ENCODE data around the gene CEP128. TPM values are rescaled to one million over a fixed set of nuclear protein-coding genes. Genes with fewer than 3 reads are reported as not detected.
A peak's percentile ranks its signal among the peaks of the same experiment; 100 is the strongest.

The CEP128 gene
- total RNA-seq, 1 experiment from 2014 or later: 12.0 TPM

- H3K36me3 Mint-ChIP-seq: no peaks in the 10 kb centered on the region
- no peak overlapping the region for H3K4me3 Mint-ChIP-seq
- H3K4me1 Mint-ChIP-seq: no peaks in the 10 kb centered on the region
- peak; percentile 51 for ATAC-seq
- no peaks in the 10 kb centered on the region for H3K27me3 Mint-ChIP-seq (ENCODE audit: low read depth)
- H3K9me3 Mint-ChIP-seq: no peaks in the 10 kb centered on the region
- no peak overlapping the region for H3K27ac Mint-ChIP-seq
- no peak for TF ChIP-seq ATF2 (CRISPR knock-in tag; IDR thresholded peaks at IDR 0.05; ENCODE audit: borderline replicate concordance, low read depth)
- TF ChIP-seq NR1H2 (CRISPR knock-in tag; IDR thresholded peaks at IDR 0.05): no peak
- no peak for TF ChIP-seq ZMAT4 (CRISPR knock-in tag; IDR thresholded peaks at IDR 0.05)
- TF ChIP-seq, protein P1, sequence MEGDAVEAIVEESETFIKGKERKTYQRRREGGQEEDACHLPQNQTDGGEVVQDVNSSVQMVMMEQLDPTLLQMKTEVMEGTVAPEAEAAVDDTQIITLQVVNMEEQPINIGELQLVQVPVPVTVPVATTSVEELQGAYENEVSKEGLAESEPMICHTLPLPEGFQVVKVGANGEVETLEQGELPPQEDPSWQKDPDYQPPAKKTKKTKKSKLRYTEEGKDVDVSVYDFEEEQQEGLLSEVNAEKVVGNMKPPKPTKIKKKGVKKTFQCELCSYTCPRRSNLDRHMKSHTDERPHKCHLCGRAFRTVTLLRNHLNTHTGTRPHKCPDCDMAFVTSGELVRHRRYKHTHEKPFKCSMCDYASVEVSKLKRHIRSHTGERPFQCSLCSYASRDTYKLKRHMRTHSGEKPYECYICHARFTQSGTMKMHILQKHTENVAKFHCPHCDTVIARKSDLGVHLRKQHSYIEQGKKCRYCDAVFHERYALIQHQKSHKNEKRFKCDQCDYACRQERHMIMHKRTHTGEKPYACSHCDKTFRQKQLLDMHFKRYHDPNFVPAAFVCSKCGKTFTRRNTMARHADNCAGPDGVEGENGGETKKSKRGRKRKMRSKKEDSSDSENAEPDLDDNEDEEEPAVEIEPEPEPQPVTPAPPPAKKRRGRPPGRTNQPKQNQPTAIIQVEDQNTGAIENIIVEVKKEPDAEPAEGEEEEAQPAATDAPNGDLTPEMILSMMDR (IDR thresholded peaks at IDR 0.05): no peak
- TF ChIP-seq MAX (CRISPR knock-in tag; IDR thresholded peaks at IDR 0.05): no peak
- no peak for TF ChIP-seq RELA (CRISPR knock-in tag; IDR thresholded peaks at IDR 0.05; ENCODE audit: borderline replicate concordance)
- TF ChIP-seq ZSCAN18 (CRISPR knock-in tag; IDR thresholded peaks at IDR 0.05): no peak
- TF ChIP-seq ETV6 (CRISPR knock-in tag; IDR thresholded peaks at IDR 0.05): no peak
- TF ChIP-seq, protein P2, sequence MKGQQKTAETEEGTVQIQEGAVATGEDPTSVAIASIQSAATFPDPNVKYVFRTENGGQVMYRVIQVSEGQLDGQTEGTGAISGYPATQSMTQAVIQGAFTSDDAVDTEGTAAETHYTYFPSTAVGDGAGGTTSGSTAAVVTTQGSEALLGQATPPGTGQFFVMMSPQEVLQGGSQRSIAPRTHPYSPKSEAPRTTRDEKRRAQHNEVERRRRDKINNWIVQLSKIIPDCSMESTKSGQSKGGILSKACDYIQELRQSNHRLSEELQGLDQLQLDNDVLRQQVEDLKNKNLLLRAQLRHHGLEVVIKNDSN (CRISPR knock-in tag; IDR thresholded peaks at IDR 0.05): no peak
- TF ChIP-seq SP1 (CRISPR knock-in tag; conservative IDR thresholded peaks at IDR 0.05): no peak
- CTCF ChIA-PET: interaction anchor here (0.9 to 4.5 kb wide), 2 partner anchors 9 to 10 kb away, joined by 4 to 25 read pairs; no protein-coding TSS in a partner anchor
- DNase-seq (ENCODE audit: low spot score): no peak
- POLR2A ChIA-PET: no interaction called here
Observed at GRCh38 chr14:80978403-80978802, 36.9 kb upstream of the CEP128 start.

DNA sequence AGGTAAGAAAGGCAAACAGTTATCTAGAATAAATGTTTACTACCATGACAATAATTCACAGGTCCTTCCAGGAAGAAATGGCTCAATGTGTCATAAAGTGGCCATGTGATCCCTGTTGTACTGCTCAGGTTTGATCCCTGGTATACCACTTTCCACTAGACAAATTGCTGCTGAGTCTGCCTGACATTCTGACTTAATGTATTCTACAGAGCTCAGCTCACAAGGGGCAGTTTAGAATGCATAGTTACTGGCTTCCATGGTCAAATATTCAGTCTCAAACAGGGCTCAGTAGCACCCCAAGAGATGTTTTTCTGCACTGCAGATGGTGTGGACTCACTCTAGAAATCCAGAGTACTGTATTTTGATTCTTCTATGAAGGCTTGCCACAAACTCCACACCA, 35.7 kb upstream of the CEP128 start:
- H3K27ac Mint-ChIP-seq: no peak overlapping the region
- DNase-seq (ENCODE audit: low spot score) (no peak), ATAC-seq (peak; percentile 96)
- TF ChIP-seq FOXJ3 (CRISPR knock-in tag; IDR thresholded peaks at IDR 0.05; ENCODE audit: borderline replicate concordance) (no peak), PRRX2 (CRISPR knock-in tag; IDR thresholded peaks at IDR 0.05) (no peak), NR1H2 (CRISPR knock-in tag; IDR thresholded peaks at IDR 0.05) (no peak), PRDM15 (CRISPR knock-in tag; IDR thresholded peaks at IDR 0.05) (no peak), ZNF138 (CRISPR knock-in tag; conservative IDR thresholded peaks at IDR 0.05) (no peak), ARID4B (CRISPR knock-in tag; IDR thresholded peaks at IDR 0.05; ENCODE audit: borderline replicate concordance) (no peak), SMAD4 (CRISPR knock-in tag; IDR thresholded peaks at IDR 0.05) (no peak)
- TF ChIP-seq, protein P3, sequence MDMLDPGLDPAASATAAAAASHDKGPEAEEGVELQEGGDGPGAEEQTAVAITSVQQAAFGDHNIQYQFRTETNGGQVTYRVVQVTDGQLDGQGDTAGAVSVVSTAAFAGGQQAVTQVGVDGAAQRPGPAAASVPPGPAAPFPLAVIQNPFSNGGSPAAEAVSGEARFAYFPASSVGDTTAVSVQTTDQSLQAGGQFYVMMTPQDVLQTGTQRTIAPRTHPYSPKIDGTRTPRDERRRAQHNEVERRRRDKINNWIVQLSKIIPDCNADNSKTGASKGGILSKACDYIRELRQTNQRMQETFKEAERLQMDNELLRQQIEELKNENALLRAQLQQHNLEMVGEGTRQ (CRISPR knock-in tag; IDR thresholded peaks at IDR 0.05): no peak

More for the DNA sequence above, 35.7 kb upstream of the CEP128 start:
- ChIA-PET POLR2A (no interaction called here), CTCF (interaction anchor here (0.9 to 4.5 kb wide), 2 partner anchors 9 to 10 kb away, joined by 3 to 25 read pairs; no protein-coding TSS in a partner anchor)
- H3K36me3 Mint-ChIP-seq: no peaks in the 10 kb centered on the region
- no peaks in the 10 kb centered on the region for H3K27me3 Mint-ChIP-seq (ENCODE audit: low read depth)
- H3K9me3 Mint-ChIP-seq: no peaks in the 10 kb centered on the region
- no peak overlapping the region for H3K4me3 Mint-ChIP-seq
- no peaks in the 10 kb centered on the region for H3K4me1 Mint-ChIP-seq

Measured in WTC11 (cell line).